Esophagus squamous epithelium (tissue), 4 donors: ENCODE data around the gene ARHGAP42.

Source experiments
- CTCF ChIP-seq, 6 experiments: fragments of 450-650 bp in 4 of 6; fragments of 200-600 bp in 2 of 6; sonication (generic) in 2 of 6; IDR thresholded peaks; one replicate each; pipeline ENCODE4 v1.5.1; 2016 to 2019; ENCODE audit warnings: antibody characterized with exemption in 6 of 6, mild to moderate bottlenecking in 4 of 6, moderate library complexity in 4 of 6
- POLR2A ChIP-seq, 4 donors: fragments of 450-650 bp; IDR thresholded peaks; one replicate each; pipeline ENCODE4 v1.6.1; 2017; ENCODE audit warnings: antibody characterized with exemption in 4 of 4, mild to moderate bottlenecking in 4 of 4, moderate library complexity in 3 of 4

DNA sequence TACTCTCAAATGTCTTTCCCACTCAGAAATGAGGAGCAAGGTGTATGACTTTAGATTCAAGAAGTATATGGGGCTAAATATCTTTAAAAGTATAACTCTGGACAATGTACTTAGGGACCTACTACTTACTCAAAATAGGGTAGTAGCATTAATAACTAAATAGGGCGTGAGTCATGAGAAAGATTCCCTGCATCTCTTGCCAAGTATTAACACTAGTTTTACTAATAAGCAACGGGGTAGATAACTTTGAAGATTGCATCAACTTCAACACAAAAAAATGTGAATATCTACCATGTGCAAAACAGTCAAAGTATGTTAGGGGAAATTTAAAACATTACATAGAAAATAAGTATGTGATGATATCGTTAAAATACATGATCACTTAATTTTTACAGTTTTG, 342.9 kb downstream of the ARHGAP42 start:
- TF ChIP-seq CTCF (IDR thresholded peaks at IDR 0.05) (no peak), POLR2A (IDR thresholded peaks at IDR 0.05) (no peak)
